ENCODE data around the gene NKAIN2. TPM values are rescaled to one million over a fixed set of nuclear protein-coding genes. Genes with fewer than 3 reads are reported as not detected.
A peak's percentile ranks its signal among the peaks of the same experiment; 100 is the strongest.

NKAIN2 gene
- total RNA-seq, 1 donor from 2014 or later, result 4.6 TPM

GRCh38 chr6:123808556-123808955 is 4.9 kb downstream of the NKAIN2 start:
- no peak for DNase-seq (ENCODE audit: low spot score)

DNA sequence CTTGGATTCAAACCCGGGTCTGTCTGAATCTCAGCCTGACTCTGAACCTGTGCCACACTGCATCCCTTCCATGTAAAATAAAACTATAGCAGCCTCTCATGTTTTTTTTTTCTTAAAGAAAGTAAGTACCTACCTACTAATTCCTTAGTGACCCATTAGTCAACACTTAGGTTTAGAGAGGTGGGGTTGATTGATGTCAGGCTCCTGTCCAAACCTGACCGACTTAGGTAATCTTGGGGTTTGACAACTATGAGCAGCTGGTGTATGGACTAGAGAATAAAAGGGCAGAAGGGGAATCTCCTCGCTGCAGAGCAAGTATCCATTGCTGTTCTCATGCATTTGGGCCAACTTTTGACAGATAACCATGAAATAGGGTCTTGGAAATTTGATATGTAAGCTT is 6.5 kb downstream of the NKAIN2 start:
- no peak for DNase-seq (ENCODE audit: low spot score)

DNA sequence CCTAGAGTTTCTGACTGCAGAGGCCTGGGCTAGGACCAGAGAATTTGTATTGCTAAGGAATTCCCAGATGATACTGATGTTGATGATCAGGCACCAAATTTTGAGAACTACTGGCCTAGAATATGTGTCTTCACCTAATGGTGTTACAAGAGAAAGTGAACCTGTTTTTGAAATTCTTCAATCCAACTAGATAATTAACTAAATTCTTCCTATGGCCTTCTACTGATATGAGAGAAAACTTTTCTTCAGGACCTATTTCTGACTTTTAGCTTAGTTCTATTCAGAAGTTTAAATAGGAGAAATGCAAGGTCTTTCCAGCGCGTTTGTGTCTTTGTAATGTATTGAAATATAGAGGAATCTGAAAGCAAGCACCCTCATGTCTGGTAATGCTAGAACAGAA is 7.3 kb downstream of the NKAIN2 start:
- DNase-seq (ENCODE audit: low spot score), result no peak

DNA sequence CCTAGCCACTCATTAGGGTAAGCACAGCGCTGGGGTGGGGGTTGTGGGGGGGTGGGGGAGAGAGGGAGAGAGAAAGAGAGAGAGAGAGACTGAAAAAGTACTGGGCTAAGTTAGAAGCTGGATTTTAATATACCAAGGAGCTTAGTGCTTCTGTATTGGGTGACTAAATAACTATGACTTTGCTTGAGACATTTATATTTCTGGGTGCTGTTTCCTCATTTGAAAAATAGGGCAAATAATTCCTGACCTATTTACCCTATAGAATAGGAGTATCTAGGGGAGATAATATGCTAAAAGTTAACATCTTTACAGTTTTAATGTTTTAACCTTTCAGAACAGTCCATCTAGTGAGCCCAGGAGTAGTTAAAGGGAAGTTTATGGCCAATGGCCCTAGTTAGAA is 7.7 kb downstream of the NKAIN2 start:
- DNase-seq (ENCODE audit: low spot score), result no peak

DNA sequence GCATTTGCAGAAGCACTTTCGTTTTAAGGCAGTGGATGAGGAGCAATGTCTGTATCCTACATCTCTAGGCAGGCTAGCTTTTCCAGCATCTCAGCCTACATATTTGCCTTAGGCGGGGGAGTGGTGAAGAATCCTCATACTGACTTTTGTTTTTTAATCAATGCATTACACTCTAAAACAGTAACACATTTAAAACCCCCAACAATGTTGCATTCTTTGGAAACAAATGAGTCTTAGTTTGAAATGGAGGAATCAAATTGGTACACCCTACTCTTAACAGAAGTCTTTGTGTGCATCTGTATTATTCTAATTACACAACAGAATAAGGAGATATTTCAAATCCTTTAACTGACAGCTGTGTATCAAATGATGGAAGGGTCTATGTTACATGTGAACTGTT is 9.0 kb downstream of the NKAIN2 start:
- no peak for DNase-seq (ENCODE audit: low spot score)

DNA sequence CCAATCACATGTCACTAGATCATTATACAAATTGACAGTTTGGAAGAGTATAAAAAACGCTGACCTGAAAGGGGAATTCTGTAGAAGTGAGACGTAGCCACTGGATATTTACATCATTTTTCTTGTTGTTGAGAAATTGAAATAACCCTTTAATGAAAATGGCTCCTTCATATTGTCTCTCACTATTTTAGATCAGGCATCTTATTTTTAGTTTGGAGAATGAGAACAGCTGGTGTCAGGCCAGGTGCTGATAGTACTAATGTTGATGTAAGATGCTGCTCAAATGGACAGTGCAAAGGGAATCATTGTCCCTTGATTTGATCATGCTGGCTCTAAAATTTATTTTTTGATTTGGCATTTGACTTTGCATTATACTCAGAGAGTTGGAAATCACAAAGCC is 17.4 kb downstream of the NKAIN2 start:
- no peak for DNase-seq (ENCODE audit: low spot score)

- peak; percentile 30 for DNase-seq (ENCODE audit: low spot score)
These were observed 25.8 kb downstream of the NKAIN2 start for GRCh38 chr6:123829302-123829953.

DNA sequence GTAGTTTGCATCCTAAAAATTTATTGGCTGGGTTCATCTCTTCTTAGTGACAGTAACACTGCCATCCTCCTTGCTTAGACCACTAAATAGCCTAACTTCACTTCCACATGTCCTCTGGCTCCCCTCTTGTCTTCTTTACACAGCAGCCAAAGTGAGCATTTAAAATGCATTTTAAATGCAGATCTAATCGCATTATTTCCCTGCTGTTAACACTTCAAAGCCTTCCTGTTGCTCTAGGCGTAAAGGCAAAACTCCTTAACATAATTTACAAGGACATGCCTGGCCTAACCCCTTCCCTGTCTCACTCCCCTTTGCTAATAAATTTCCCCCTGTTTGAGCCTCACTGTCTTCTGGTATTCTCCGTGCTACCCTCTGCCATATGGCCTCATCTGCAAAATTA is 26.5 kb downstream of the NKAIN2 start:
- DNase-seq (ENCODE audit: low spot score), result no peak

DNA sequence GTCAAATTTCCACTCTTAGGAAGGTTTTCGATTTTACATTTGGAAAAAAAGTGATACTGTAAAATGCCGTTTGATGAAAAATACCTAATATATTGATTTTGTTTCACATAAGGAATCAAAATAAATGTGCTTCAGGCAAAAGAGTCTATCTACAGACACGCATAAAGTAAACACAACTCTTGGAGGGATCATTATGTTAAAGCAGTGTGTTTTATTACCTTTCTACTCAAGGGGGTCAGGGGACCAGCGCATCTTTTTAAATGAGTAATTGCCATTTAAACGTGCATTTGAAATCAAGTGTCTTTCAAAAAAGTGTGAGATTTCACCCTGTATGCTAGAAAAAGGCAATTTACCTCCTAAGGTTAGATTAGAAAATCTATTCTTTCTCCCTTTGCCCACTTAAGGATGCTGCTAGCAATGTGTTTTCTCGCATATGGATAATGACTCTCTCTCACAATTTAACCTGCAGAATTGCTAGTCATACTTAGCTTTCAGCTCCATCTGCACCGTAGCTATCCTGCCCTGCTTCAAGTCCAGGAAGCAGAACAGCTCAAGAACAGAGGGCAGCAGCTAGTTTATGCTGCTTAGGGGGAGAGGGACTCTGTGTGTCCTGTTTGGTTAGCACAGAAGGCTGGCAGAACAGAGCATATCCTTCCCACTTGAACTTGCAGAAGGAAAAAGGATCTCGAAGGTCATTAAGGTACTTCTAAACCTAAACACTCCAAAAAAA is 35.0 kb downstream of the NKAIN2 start:
- DNase-seq (ENCODE audit: low spot score), result no peak

GRCh38 chr6:123841067-123841896 is 37.6 kb downstream of the NKAIN2 start:
- DNase-seq (ENCODE audit: low spot score), result no peak

DNA sequence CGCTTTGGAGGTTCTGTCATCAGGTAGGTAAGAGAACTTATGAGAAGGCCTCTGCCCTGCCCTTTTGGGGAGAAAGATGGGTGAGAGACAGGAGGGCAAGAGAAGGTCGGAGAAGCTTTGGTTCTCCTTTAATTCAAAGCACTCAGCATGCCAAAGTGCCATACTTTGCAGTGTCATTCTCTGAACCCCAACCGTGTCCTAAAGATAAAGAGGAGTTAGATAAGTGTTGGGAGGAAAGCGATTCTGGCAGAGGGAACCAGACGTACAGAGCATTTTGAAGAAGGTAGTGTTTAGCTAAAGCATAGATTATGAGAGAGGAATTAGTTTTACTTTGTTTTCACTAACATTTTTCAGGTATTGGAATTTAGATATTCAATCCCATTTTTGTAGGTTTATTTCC is 40.3 kb downstream of the NKAIN2 start:
- no peak for DNase-seq (ENCODE audit: low spot score)

DNA sequence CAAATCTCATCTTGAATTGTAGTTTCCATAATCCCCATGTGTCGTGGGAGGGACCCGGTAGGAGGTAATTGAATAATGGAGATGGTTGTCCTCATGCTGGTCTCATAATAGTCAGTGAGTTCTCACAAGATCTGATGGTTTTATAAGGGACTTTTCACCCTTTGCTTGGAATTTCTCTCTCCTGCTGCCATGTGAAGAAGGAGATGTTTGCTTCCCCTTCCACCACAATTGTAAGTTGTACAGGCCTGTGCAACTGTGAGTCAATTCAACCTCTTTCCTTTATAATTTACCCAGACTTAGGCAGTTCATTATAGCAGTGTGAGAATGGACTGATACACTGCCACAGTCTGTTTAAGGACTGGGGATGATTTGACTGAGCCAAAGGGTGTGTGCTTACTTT is 44.7 kb downstream of the NKAIN2 start:
- no peak for DNase-seq (ENCODE audit: low spot score)

- DNase-seq (ENCODE audit: low spot score), result no peak
These were observed 45.7 kb downstream of the NKAIN2 start for GRCh38 chr6:123849406-123849805.

DNA sequence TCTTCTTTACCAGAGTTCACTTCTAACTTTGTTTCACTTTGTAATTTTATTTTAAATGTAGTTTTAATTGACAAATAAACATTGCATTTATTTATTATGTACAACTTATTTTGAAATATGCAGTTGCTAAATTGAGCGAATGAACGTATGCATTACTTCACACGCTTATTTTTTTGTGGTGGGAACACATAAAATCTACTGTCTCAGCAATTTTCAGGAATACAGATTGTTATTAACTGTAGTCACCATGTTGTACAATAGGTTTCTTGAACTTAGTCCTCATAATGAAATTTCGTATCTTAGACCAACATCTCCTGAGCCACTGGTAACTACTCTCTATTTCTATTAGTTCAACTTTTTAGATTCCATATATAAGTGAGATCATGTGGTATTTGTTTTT is 46.9 kb downstream of the NKAIN2 start:
- no peak for DNase-seq (ENCODE audit: low spot score)

DNA sequence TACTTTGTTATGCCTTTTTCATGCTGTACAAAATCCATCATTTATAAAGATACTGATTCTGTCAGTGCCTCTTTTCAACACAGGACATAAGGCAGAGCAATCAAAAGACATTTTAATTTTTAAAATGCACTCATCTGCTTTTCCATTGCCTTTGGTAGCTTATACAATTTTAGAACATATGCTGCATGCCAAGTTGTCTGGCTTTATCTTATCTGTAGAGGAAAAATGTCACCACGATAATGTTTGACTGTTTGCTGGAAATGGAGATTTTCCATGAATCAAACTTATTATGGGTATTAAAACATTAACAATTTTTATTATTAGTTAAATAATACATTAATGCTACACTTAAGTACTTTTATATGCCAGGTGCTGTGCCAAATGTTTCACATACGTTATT is 50.5 kb downstream of the NKAIN2 start:
- DNase-seq (ENCODE audit: low spot score), result peak; percentile 20

DNA sequence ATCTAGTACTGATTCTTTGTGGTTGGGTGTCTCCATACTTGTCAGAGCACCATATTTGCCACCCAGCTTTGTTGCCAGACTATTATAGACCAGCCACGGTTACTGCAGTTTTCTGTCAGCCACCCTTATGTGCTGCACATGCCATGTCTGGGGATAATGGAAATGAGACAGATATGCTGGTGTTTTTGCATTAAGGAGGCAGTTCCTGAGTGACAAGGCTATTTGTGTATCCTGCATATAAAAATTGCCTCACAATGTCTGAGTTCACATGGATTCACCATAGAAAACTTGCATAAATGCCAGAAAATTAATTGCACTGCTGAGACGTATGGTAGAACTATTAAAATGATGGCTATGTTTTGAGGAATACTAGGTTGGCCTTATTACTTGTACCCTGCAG is 51.8 kb downstream of the NKAIN2 start:
- no peak for DNase-seq (ENCODE audit: low spot score)

DNA sequence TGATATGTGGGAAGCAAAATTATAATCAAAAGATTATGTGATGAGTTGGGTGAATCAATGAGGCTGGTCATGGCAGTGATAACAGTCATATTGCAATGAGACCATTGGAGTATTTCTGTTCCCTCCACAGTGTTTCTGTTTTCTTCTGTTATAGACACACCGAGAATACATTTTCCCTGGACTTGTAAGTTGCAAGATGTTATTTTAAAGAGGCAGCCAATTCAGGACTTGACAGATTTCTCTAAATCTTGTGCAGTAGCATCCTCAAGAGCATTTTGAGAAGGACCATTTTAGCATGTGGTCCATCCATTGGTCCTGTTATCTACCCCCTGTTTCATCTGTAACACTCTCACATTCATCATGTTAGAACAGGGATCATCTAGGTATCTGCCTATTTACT is 55.6 kb downstream of the NKAIN2 start:
- no peak for DNase-seq (ENCODE audit: low spot score)

DNA sequence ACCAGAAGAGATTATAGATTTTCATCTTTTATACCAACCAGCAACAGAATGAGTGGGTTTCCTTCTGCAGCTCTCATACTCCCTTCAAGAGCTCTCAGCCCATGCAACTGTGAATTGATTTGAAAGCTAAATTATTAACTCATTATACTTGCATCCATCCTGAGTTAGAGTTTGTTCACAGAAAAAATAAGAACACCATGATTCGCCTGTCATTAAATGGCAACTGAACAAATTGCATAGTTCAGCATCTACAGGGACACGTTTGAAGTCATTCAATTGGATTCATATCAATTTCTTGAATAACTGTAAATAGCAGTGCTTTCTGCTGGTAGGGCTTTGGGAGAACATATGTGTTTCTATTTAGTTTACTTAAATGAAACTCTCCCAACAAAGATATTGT is 65.7 kb downstream of the NKAIN2 start:
- no peak for DNase-seq (ENCODE audit: low spot score)

GRCh38 chr6:123873974-123874373 is 70.3 kb downstream of the NKAIN2 start:
- no peak for DNase-seq (ENCODE audit: low spot score)

GRCh38 chr6:123875784-123876183 is 72.1 kb downstream of the NKAIN2 start:
- DNase-seq (ENCODE audit: low spot score), result no peak

DNA sequence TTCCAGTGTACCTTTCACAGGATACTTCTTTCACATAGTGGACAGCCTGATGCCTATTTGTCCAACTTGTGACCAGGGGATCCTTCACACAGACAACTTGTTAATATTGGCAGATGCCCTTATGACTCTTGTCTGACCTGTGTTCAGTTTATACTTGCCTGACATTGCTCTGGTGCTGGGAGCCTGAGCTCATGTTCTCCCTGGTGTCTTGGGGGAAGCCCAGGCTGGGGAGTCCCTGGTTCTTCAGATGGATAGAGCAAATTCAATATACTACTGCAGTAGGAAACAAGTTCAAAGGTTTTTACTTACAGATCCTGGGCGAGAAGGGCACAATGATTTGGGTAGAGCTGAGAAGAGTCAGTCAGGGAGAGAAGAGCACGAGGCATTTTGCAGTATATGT is 76.1 kb downstream of the NKAIN2 start:
- no peak for DNase-seq (ENCODE audit: low spot score)

DNA sequence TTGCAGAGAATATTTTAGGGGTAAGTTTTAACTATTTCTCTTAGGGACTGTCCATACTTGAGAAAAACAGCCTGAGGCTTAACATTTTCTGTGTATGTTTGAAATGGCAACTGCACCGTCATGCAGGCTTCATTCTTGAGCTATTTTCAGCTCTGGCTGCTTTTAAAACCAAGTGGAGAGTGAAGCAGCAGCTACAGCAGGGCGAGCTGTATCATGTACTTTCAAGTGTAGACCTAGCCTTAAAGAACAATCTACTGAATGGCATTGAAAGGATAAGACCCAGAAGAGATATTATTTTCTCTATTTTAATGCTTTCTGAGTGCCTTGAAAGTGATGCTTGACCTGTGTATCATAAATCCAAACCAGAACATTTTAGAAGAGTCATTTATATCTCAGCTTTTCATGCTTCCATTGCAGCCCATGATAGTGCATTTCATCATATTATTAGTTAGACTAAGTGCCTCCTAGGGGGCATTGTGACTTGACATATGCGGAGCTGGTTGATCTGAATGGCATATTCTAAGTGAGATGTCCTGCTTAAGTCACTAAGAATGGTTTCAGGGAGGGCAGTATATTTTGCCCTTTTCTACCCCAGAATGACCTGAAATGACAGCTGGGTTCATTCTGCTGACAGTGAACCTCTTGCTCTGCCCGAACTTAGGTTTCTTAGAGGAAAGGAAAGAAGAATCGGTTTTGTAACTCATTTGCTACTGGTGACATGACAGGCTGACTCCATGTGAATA is 85.3 kb downstream of the NKAIN2 start:
- DNase-seq (ENCODE audit: low spot score), result peak; percentile 52
